ENCODE measurements around the gene GRWD1.

- TF ChIP-seq CTCF (IDR thresholded peaks at IDR 0.05 in 2 of 3, conservative IDR thresholded peaks at IDR 0.05 in 1 of 3; ENCODE audit: borderline replicate concordance in 1 of 3, insufficient read depth in 1 of 3, low read depth in 2 of 3, low read length in 2 of 3) (no peak), JUND (IDR thresholded peaks at IDR 0.05) (no peak), ZNF274 (IDR thresholded peaks at IDR 0.05; ENCODE audit: low read depth, low read length) (no peak), CEBPB (IDR thresholded peaks at IDR 0.05; ENCODE audit: low read depth) (no peak), SIN3A (IDR thresholded peaks at IDR 0.05; ENCODE audit: low read depth) (no peak), RAD21 (IDR thresholded peaks at IDR 0.05; ENCODE audit: low read depth) (no peak), REST (IDR thresholded peaks at IDR 0.05; ENCODE audit: low read depth) (no peak), EZH2phosphoT487 (IDR thresholded peaks at IDR 0.05; ENCODE audit: borderline replicate concordance) (no peak)
Observed at GRCh38 chr19:48415395-48415794, 30.4 kb upstream of the GRWD1 start.
